H9 (cell line): ENCODE data around the gene DNAJC9. TPM values are rescaled to one million over a fixed set of nuclear protein-coding genes. Genes with fewer than 3 reads are reported as not detected.
A peak's percentile ranks its signal among the peaks of the same experiment; 100 is the strongest.

Source experiments
- DNase-seq: peaks from one replicate; pipeline ENCODE4 v3.0.0-alpha.2; 2017
- H2AFZ ChIP-seq: one replicate; pipeline ENCODE4 v1.6.1; 2013; ENCODE audit warnings: mild to moderate bottlenecking, low read length, control low read depth, moderate library complexity
- H2AK5ac ChIP-seq: 2 replicates; pipeline ENCODE4 v1.6.1; 2013; ENCODE audit warnings: low read length, control low read depth, mixed read lengths; ENCODE audit not compliant: insufficient read length
- H2BK120ac ChIP-seq: one replicate; pipeline ENCODE4 v1.6.1; 2013; ENCODE audit warnings: low read depth, mild to moderate bottlenecking, low read length, control low read depth, inconsistent platforms; ENCODE audit not compliant: poor library complexity, severe bottlenecking
- H2BK12ac ChIP-seq: 2 replicates; pipeline ENCODE4 v1.6.1; 2013; ENCODE audit warnings: low read length, control low read depth, mixed read lengths, low read depth; ENCODE audit not compliant: insufficient read length
- H2BK15ac ChIP-seq: 2 replicates; pipeline ENCODE4 v1.6.1; 2013; ENCODE audit warnings: low read depth, low read length, control low read depth
- H2BK20ac ChIP-seq: one replicate; pipeline ENCODE4 v1.6.1; 2013; ENCODE audit warnings: low read depth, mild to moderate bottlenecking, low read length, control low read depth, inconsistent platforms; ENCODE audit not compliant: poor library complexity, severe bottlenecking
- H2BK5ac ChIP-seq: 2 replicates; pipeline ENCODE4 v1.6.1; 2013; ENCODE audit warnings: low read length, control low read depth, mixed read lengths; ENCODE audit not compliant: insufficient read length
- H3K14ac ChIP-seq: 2 replicates; pipeline ENCODE4 v1.6.1; 2013; ENCODE audit warnings: low read length, control low read depth; ENCODE audit not compliant: insufficient read depth
- H3K18ac ChIP-seq: 2 replicates; pipeline ENCODE4 v1.6.1; 2013; ENCODE audit warnings: low read depth, mild to moderate bottlenecking, mixed read lengths, low read length, control low read depth; ENCODE audit not compliant: insufficient read length
- H3K23ac ChIP-seq: 2 replicates; pipeline ENCODE4 v1.6.1; 2013; ENCODE audit warnings: low read length, control low read depth, mixed read lengths, low read depth; ENCODE audit not compliant: insufficient read length
- H3K23me2 ChIP-seq: 2 replicates; pipeline ENCODE4 v1.6.1; 2013; ENCODE audit warnings: low read depth, mild to moderate bottlenecking, mixed read lengths, low read length, control low read depth; ENCODE audit not compliant: insufficient read length, poor library complexity, severe bottlenecking
- H3K27ac ChIP-seq: 2 replicates; pipeline ENCODE4 v1.5.1; 2013; ENCODE audit warnings: low read length, control low read depth, mixed read lengths, low read depth; ENCODE audit not compliant: insufficient read length
- H3K27me3 ChIP-seq: 2 replicates; pipeline ENCODE4 v1.6.1; 2013; ENCODE audit warnings: low read length, control low read depth, inconsistent platforms; ENCODE audit not compliant: insufficient read depth
- H3K4ac ChIP-seq: 2 replicates; pipeline ENCODE4 v1.6.1; 2013; ENCODE audit warnings: low read depth, mild to moderate bottlenecking, control low read depth, inconsistent platforms, low read length, moderate library complexity
- H3K4me1 ChIP-seq: 2 replicates; pipeline ENCODE4 v1.6.1; 2013; ENCODE audit warnings: low read length, control low read depth, inconsistent platforms; ENCODE audit not compliant: insufficient read depth
- H3K4me2 ChIP-seq: 2 replicates; pipeline ENCODE4 v1.6.1; 2013; ENCODE audit warnings: low read length, control low read depth, mixed read lengths; ENCODE audit not compliant: insufficient read length, insufficient read depth
- H3K56ac ChIP-seq: 2 replicates; pipeline ENCODE4 v1.6.1; 2013; ENCODE audit warnings: low read depth, mild to moderate bottlenecking, mixed read lengths, low read length, control low read depth; ENCODE audit not compliant: insufficient read length
- H3K79me1 ChIP-seq: 2 replicates; pipeline ENCODE4 v1.6.1; 2013; ENCODE audit warnings: low read depth, mild to moderate bottlenecking, moderate library complexity, low read length, control low read depth, inconsistent platforms; ENCODE audit not compliant: insufficient read depth, poor library complexity, severe bottlenecking
- H3K79me2 ChIP-seq: 2 replicates; pipeline ENCODE4 v1.6.1; 2013; ENCODE audit warnings: low read length, control low read depth, inconsistent platforms; ENCODE audit not compliant: insufficient read depth
- H3K9ac ChIP-seq: 2 replicates; pipeline ENCODE4 v1.6.1; 2013; ENCODE audit warnings: low read length, control low read depth, mixed read lengths; ENCODE audit not compliant: insufficient read length; ENCODE audit errors: extremely low read depth
- H3K9me3 ChIP-seq: one replicate; pipeline ENCODE4 v1.6.1; 2013; ENCODE audit warnings: low read depth, low read length, inconsistent platforms; ENCODE audit not compliant: control insufficient read depth
- H3T11ph ChIP-seq: one replicate; pipeline ENCODE4 v1.6.1; 2013; ENCODE audit warnings: mild to moderate bottlenecking, low read length, control low read depth, inconsistent platforms
- H4K20me1 ChIP-seq: one replicate; pipeline ENCODE4 v1.6.1; 2013; ENCODE audit not compliant: control insufficient read depth, insufficient read length, insufficient read depth
- H4K5ac ChIP-seq: 2 replicates; pipeline ENCODE4 v1.6.1; 2013; ENCODE audit warnings: low read depth, mild to moderate bottlenecking, mixed read lengths, low read length, control low read depth; ENCODE audit not compliant: insufficient read length
- H4K8ac ChIP-seq: replicated peaks from 2 replicates; pipeline ENCODE4 v1.6.1; 2013; ENCODE audit warnings: low read length, control low read depth, mixed read lengths, low read depth; ENCODE audit not compliant: insufficient read length
- H4K91ac ChIP-seq: 2 replicates; pipeline ENCODE4 v1.6.1; 2013; ENCODE audit warnings: low read depth, mild to moderate bottlenecking, moderate library complexity, mixed read lengths, low read length, control low read depth; ENCODE audit not compliant: insufficient read length
- H3K27ac Mint-ChIP-seq, 3 experiments: 2 replicates in 2 of 3; 3 replicates in 1 of 3; pipeline ENCODE4 v1.8.0; 2020 to 2021; ENCODE audit warnings: mixed read lengths in 3 of 3, mild to moderate bottlenecking in 1 of 3, moderate library complexity in 1 of 3
- H3K27me3 Mint-ChIP-seq: 2 replicates; pipeline ENCODE4 v1.8.0; 2021; ENCODE audit warnings: low read depth, mild to moderate bottlenecking, moderate library complexity, mixed read lengths
- H3K36me3 Mint-ChIP-seq, 3 experiments: 2 replicates in 2 of 3; 3 replicates in 1 of 3; pipeline ENCODE4 v1.8.0; 2020 to 2021; ENCODE audit warnings: low read depth in 3 of 3, mixed read lengths in 3 of 3; ENCODE audit not compliant: insufficient read depth in 1 of 3
- H3K4me1 Mint-ChIP-seq, 2 experiments: 2 replicates each; pipeline ENCODE4 v1.8.0; 2020; ENCODE audit warnings: mixed read lengths in 2 of 2
- H3K4me3 Mint-ChIP-seq, 2 experiments: 2 replicates in 1 of 2; 3 replicates in 1 of 2; pipeline ENCODE4 v1.8.0; 2020 to 2021; ENCODE audit warnings: mild to moderate bottlenecking in 2 of 2, mixed read lengths in 2 of 2, moderate library complexity in 1 of 2
- H3K9me3 Mint-ChIP-seq, 2 experiments: 2 replicates in 1 of 2; 3 replicates in 1 of 2; pipeline ENCODE4 v1.8.0; 2020; ENCODE audit warnings: mild to moderate bottlenecking in 2 of 2, mixed read lengths in 2 of 2, moderate library complexity in 1 of 2
- WGBS: extraction: QIAGEN DNeasy Blood & Tissue Kit; methylation state at CpG from one replicate; pipeline ENCODE4 v1.1.7; 2013; ENCODE audit warnings: missing lambda C conversion rate, low lambda C conversion rate, mixed read lengths; ENCODE audit not compliant: insufficient read length; ENCODE audit errors: extremely low coverage; 5-methylcytosine and 5-hydroxymethylcytosine counted together
- total RNA-seq: library from RNA; stranded (reverse); gene quantifications from 2 replicates; pipeline ENCODE4 v1.2.1, GENCODE V29; 2021
- TF ChIP-seq, protein P1 (sequence below): fragments of 200-600 bp; sonication (generic); conservative IDR thresholded peaks from 3 replicates; pipeline ENCODE4 v1.8.0; 2021; ENCODE audit warnings: antibody characterized with exemption, mild to moderate bottlenecking

DNAJC9 gene
- total RNA-seq, 1 experiment from 2014 or later: 45.7 TPM

DNA sequence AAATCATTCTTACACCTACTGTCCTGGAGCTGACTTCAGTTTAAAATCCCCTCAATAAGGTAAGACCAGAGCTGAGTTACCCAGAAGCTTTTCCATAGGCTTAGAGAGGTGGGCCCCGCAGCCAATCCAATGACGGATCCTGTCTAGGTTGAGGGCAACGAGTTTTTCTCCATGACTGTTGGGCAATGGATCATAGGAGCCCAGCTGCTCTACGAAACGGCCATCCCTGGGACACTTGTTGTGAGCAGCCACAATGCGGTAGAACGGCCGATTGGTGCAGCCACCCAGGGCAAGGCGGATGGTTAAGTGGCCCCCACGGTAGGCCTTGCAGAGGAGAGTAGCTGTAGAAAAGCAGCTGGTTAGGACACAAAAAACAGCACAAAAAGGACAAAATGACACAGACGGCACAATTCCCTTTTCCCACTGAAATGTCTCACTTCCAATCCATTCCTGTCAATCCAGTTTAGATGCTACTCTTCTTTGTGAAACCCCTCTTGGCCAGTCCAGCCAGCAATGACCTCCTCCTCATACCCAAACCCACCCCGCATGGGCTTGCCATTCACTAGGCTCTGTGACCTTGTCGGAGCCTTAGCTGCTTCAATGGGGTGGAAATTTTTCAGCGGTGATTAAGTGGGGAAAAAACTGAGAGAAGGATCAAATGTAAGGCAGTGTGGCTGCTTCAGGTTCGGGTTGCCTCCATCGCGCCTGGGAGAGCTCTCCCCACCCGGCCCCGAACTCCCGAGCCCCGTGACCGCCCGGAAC, 4.8 kb upstream of the DNAJC9 start:
- H4K5ac ChIP-seq: no peak overlapping the region
- H2BK15ac ChIP-seq: no peak overlapping the region
- no peak overlapping the region for H3T11ph ChIP-seq
- no peak overlapping the region; the same call in 1 of the 2 replicates for H3K4ac ChIP-seq
- no peaks in the 10 kb centered on the region for H3K9me3 ChIP-seq
- H3K18ac ChIP-seq: peak overlapping the region; percentile 15
- peak overlapping the region; percentile 67 for H3K4me2 ChIP-seq
- H3K79me2 ChIP-seq: peaks cover 6% of the 10 kb centered on the region; the same call in 1 of the 2 replicates
- H2AK5ac ChIP-seq: no peak overlapping the region
- H3K9ac ChIP-seq: peak overlapping the region; percentile 91
- H3K27ac Mint-ChIP-seq: peak overlapping the region; percentile 97 to 99 (median 98)
- TF ChIP-seq, protein P1, sequence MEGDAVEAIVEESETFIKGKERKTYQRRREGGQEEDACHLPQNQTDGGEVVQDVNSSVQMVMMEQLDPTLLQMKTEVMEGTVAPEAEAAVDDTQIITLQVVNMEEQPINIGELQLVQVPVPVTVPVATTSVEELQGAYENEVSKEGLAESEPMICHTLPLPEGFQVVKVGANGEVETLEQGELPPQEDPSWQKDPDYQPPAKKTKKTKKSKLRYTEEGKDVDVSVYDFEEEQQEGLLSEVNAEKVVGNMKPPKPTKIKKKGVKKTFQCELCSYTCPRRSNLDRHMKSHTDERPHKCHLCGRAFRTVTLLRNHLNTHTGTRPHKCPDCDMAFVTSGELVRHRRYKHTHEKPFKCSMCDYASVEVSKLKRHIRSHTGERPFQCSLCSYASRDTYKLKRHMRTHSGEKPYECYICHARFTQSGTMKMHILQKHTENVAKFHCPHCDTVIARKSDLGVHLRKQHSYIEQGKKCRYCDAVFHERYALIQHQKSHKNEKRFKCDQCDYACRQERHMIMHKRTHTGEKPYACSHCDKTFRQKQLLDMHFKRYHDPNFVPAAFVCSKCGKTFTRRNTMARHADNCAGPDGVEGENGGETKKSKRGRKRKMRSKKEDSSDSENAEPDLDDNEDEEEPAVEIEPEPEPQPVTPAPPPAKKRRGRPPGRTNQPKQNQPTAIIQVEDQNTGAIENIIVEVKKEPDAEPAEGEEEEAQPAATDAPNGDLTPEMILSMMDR: no peak
- no peak overlapping the region for H2AFZ ChIP-seq
- peak overlapping the region; percentile 94 to 97 for H3K4me3 Mint-ChIP-seq
- H3K56ac ChIP-seq: no peak overlapping the region
- H4K20me1 ChIP-seq: no peaks in the 10 kb centered on the region
- no peak overlapping the region for H2BK5ac ChIP-seq
- peak overlapping the region; percentile 21; the same call in 1 of the 2 replicates for H3K14ac ChIP-seq
- no peaks in the 10 kb centered on the region for H3K27me3 ChIP-seq
- H2BK120ac ChIP-seq: no peak overlapping the region
- no peak overlapping the region for H4K91ac ChIP-seq
- no peak overlapping the region for H2BK20ac ChIP-seq
- peak; percentile 37 for DNase-seq
- H3K36me3 Mint-ChIP-seq: peaks cover 16 to 38% (median 21%) of the 10 kb centered on the region in 3 experiments
- H3K23me2 ChIP-seq: peaks cover 6% of the 10 kb centered on the region
- WGBS: no CpG with 5 or more reads among the region's 23 CpGs
- no peaks in the 10 kb centered on the region; a peak in 1 of 5 replicates for H3K9me3 Mint-ChIP-seq
- no peak overlapping the region for H3K23ac ChIP-seq
- peaks cover 10% of the 10 kb centered on the region for H3K79me1 ChIP-seq
- peaks cover 17 to 27% of the 10 kb centered on the region in 2 experiments for H3K4me1 Mint-ChIP-seq
- no peaks in the 10 kb centered on the region for H3K27me3 Mint-ChIP-seq
- no peak overlapping the region for H3K27ac ChIP-seq
- H3K4me1 ChIP-seq: no peaks in the 10 kb centered on the region
- no peak overlapping the region for H2BK12ac ChIP-seq
- H4K8ac ChIP-seq: no peak overlapping the region
